CD8-positive, alpha-beta memory T cell (primary cell): ENCODE data around the gene SFMBT1. TPM values are rescaled to one million over a fixed set of nuclear protein-coding genes. Genes with fewer than 3 reads are reported as not detected.

ENCODE experiments used
- CTCF ChIA-PET: fragments of 350-600 bp; sonication (Branson Sonifier 250); formaldehyde crosslinking; loops from one replicate; lab custom pipeline; 2021; ENCODE audit warnings: antibody characterized with exemption; lab: Charles Lee
- POLR2A ChIA-PET: fragments of 350-600 bp; sonication (Branson Sonifier 250); formaldehyde crosslinking; loops from one replicate; lab custom pipeline; 2021; ENCODE audit warnings: antibody characterized with exemption; lab: Charles Lee
- DNase-seq, 5 donors: peaks; one replicate each; pipeline versions ENCODE4 v3.0.0 to v3.0.0-alpha.2; 2020 to 2022; ENCODE audit warnings: mixed read lengths in 1 of 5
- H3K27ac ChIP-seq: one replicate; pipeline ENCODE4 v1.7.0; 2013; ENCODE audit warnings: low read depth, mild to moderate bottlenecking, low read length, moderate library complexity
- H3K27me3 ChIP-seq: 2 replicates; pipeline ENCODE4 v1.7.0; 2013; ENCODE audit warnings: low read length, mild to moderate bottlenecking; ENCODE audit not compliant: insufficient read depth, poor library complexity, severe bottlenecking
- H3K36me3 ChIP-seq: 2 replicates; pipeline ENCODE4 v1.7.0; 2013; ENCODE audit warnings: mild to moderate bottlenecking, low read length, moderate library complexity; ENCODE audit not compliant: insufficient read depth
- H3K4me1 ChIP-seq: 2 replicates; pipeline ENCODE4 v1.7.0; 2013; ENCODE audit warnings: mild to moderate bottlenecking, low read length, moderate library complexity; ENCODE audit not compliant: insufficient read depth
- H3K4me3 ChIP-seq: 2 replicates; pipeline ENCODE4 v1.7.0; 2013; ENCODE audit warnings: mild to moderate bottlenecking, low read length
- H3K9me3 ChIP-seq: 2 replicates; pipeline ENCODE4 v1.7.0; 2013; ENCODE audit warnings: mild to moderate bottlenecking, low read length
- H3K27ac Mint-ChIP-seq, 8 donors: one replicate each; pipeline ENCODE4 v1.8.0; 2020 to 2021; ENCODE audit warnings: mixed read lengths in 8 of 8, mild to moderate bottlenecking in 6 of 8, inconsistent platforms in 3 of 8, moderate library complexity in 3 of 8
- H3K27me3 Mint-ChIP-seq, 2 donors: one replicate each; pipeline ENCODE4 v1.8.0; 2020 to 2021; ENCODE audit warnings: mixed read lengths in 2 of 2, mild to moderate bottlenecking in 1 of 2, moderate library complexity in 1 of 2
- H3K36me3 Mint-ChIP-seq, 3 donors: one replicate each; pipeline ENCODE4 v1.8.0; 2020 to 2021; ENCODE audit warnings: mixed read lengths in 3 of 3, inconsistent platforms in 1 of 3, mild to moderate bottlenecking in 1 of 3
- H3K4me1 Mint-ChIP-seq, 3 donors: one replicate each; pipeline ENCODE4 v1.8.0; 2020 to 2021; ENCODE audit warnings: mixed read lengths in 3 of 3, inconsistent platforms in 1 of 3, mild to moderate bottlenecking in 1 of 3
- H3K4me3 Mint-ChIP-seq, 7 donors: one replicate each; pipeline ENCODE4 v1.8.0; 2020 to 2021; ENCODE audit warnings: mixed read lengths in 7 of 7, mild to moderate bottlenecking in 6 of 7, moderate library complexity in 4 of 7, inconsistent platforms in 2 of 7
- H3K9me3 Mint-ChIP-seq, 5 donors: one replicate each; pipeline ENCODE4 v1.8.0; 2020 to 2022; ENCODE audit warnings: mixed read lengths in 5 of 5, mild to moderate bottlenecking in 3 of 5, moderate library complexity in 2 of 5, inconsistent platforms in 1 of 5
- polyA plus RNA-seq: library from polyadenylated mRNA; unstranded; fragments of 300-500 nt; fragmentation: Illumina TruSeq; gene quantifications from one replicate; pipeline ENCODE4 v1.2.3, GENCODE V29; 2021
- total RNA-seq, 2 experiments: library from RNA; stranded (reverse); gene quantifications; one replicate each; pipeline ENCODE4 v1.2.3, GENCODE V29; 2021

SFMBT1 gene
- total and polyA plus RNA-seq, 3 experiments from 2014 or later: 17.0 to 21.0 (median 18.3) TPM

DNA sequence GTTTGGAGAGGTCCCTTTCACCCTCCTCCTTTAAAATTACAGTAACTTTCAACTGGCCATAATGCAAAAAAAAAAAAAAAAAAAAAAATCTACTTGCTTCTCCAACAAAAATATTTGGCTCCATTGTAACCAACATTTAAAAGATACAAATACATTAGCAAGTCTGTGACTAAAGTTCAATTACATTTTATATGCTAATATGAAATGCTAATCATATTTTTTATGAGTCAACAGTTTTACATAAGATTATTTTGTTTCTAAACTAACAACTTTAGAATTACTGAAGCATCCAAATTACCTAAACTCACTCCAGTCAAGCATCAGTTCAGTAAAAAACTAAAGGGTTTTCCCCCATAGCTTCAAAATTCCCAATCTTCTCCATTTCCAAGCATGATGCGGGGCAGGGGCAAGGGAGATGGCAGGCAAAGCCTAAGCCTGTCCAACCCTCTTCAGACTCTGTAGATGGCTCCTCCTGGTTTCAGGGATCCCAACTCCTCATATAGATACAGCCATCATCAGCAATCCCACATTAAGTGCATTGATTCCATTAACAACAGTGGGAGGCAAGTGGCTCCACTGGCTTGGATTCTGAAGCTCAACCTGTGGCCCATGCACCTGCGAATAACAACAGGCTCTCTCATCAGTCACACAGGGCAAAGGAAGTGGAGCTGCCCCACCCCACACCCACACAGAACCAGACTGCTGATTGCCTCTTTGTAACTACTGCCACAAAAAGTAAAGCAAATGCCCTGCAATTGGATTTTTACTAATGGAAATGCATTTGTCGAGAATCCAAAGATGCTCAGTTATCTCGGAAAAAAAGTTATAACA is 15.0 kb downstream of the SFMBT1 start:
- peak overlapping the region in 6 of 7 donors; percentile 33 to 60 (median 47) for H3K4me3 Mint-ChIP-seq
- no peaks in the 10 kb centered on the region for H3K27me3 Mint-ChIP-seq
- H3K27ac ChIP-seq: no peak overlapping the region
- CTCF ChIA-PET: interaction anchor here (1.3 to 1.7 kb wide), 2 partner anchors 15 to 16 kb away, joined by 4 read pairs; partner anchors contain the start of gene SFMBT1
- H3K27me3 ChIP-seq: no peaks in the 10 kb centered on the region
- no peaks in the 10 kb centered on the region for H3K36me3 Mint-ChIP-seq
- H3K4me1 ChIP-seq: peaks cover 36% of the 10 kb centered on the region
- H3K9me3 ChIP-seq: no peaks in the 10 kb centered on the region
- no peaks in the 10 kb centered on the region for H3K9me3 Mint-ChIP-seq
- no peaks in the 10 kb centered on the region for H3K36me3 ChIP-seq
- peaks cover 29 to 42% (median 38%) of the 10 kb centered on the region in 3 donors for H3K4me1 Mint-ChIP-seq
- peak overlapping the region; percentile 9 to 82 (median 50) for H3K27ac Mint-ChIP-seq
- no peak overlapping the region for H3K4me3 ChIP-seq
- POLR2A ChIA-PET: no interaction called here
- DNase-seq: peak in 3 of 5 donors; percentile 7 to 49 (median 38)

DNA sequence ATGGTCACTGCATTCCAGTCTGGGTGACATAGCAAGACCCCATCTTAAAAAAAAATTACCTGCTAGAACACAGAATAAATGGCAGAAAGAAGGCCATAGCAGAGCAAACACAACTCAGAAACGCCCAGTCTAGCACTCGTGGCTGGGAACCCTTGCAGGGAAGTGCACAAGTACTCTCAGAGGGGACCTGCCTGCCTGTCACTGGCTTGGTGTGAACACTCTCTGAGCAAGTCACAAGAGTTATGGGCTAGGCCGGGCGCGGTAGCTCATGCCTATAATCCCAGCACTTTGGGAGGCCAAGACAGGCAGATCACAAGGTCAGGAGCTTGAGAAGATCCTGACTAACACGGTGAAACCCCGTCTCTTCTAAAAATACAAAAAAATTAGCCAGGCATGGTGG is 17.2 kb downstream of the SFMBT1 start:
- Mint-ChIP-seq H3K4me1 (peaks cover 29 to 38% (median 34%) of the 10 kb centered on the region in 3 donors), H3K36me3 (peaks cover 0 to 3% (median 2%) of the 10 kb centered on the region in 3 donors), H3K27me3 (no peaks in the 10 kb centered on the region), H3K4me3 (no peak overlapping the region), H3K27ac (no peak overlapping the region), H3K9me3 (no peaks in the 10 kb centered on the region)
- H3K36me3 ChIP-seq: no peaks in the 10 kb centered on the region
- ChIA-PET POLR2A (no interaction called here), CTCF (interaction anchor here (1.4 kb wide), 1 partner anchor 18 kb away, joined by 3 read pairs; the partner anchor contains the start of gene SFMBT1)
- H3K4me1 ChIP-seq: peaks cover 25% of the 10 kb centered on the region
- no peaks in the 10 kb centered on the region for H3K9me3 ChIP-seq
- H3K27me3 ChIP-seq: no peaks in the 10 kb centered on the region
- H3K27ac ChIP-seq: no peak overlapping the region
- no peak overlapping the region for H3K4me3 ChIP-seq
- no peak for DNase-seq

DNA sequence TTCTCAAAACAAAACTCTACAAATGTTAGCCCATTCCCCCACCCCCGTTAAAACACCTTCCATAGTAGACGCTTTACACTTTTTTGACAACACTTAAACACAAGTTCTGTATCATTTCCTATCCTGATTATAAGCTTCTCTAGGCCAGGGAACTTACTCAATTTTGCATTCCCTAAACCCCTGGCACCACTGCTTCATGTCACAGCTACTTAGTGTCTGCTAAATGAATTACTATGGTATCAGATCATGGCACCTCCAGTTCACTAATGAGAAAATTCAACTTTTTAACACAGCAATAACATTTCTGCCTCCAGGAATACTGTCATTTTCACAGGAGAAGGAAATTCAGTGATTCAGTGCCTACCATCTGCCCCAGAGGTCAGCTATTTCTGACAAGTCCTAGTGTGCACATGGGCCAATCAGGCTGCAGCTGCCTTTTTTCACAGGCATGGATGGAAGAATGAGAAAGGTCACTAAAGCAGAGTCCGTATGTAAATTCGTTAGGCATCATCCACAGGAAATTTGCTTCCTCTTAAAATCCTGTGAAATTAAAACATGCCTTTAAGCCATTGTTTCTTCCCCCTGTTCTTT is 18.5 kb downstream of the SFMBT1 start:
- Histone ChIP-seq H3K36me3 (no peaks in the 10 kb centered on the region), H3K27me3 (no peaks in the 10 kb centered on the region), H3K4me1 (peaks cover 32% of the 10 kb centered on the region), H3K9me3 (no peaks in the 10 kb centered on the region), H3K27ac (no peak overlapping the region), H3K4me3 (no peak overlapping the region)
- Mint-ChIP-seq H3K27me3 (no peaks in the 10 kb centered on the region), H3K4me1 (peaks cover 41 to 51% (median 43%) of the 10 kb centered on the region in 3 donors), H3K36me3 (peaks cover 0 to 3% (median 2%) of the 10 kb centered on the region in 3 donors), H3K27ac (peak overlapping the region in 2 of 8 donors; percentile 20 to 39), H3K4me3 (no peak overlapping the region), H3K9me3 (no peaks in the 10 kb centered on the region)
- no peak for DNase-seq
- ChIA-PET CTCF (no interaction called here), POLR2A (no interaction called here)

DNA sequence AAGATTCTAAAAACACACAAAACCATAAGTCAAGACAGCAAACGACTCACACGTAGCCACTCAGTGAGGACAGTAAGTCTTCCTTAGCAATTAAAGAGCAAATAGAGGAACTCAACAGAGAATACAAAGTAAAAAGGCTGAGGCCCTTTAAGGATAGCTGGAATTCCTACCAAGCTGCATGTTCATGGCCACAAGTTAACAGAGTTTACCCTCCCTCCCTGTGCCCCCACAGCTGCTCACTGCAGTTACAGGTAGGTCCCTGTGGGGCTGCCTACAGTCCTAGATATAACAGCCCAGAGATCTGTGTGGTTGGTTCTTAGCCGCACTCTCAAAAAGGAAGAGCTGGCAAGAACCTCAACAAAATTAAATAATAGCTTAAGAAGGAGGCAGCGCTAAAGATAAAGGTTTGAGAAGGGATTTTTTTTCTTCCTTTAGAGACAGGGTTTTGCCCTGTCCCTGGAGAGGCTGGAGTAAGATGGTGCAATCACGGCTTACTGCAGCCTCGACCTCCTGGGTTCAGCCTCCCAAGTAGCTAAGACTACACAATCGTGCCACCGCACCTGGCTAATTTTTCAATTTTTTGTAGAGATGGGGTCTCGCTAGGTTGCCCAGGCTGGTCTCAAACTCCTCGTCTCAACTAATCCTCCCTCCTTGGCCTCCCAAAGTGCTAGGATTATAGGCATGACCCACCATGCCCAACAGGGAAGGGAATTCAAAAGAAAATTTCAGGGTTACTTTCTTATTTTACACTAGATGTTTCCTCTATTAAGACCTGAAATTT is 19.3 kb downstream of the SFMBT1 start:
- no peaks in the 10 kb centered on the region for H3K9me3 ChIP-seq
- no peaks in the 10 kb centered on the region for H3K27me3 Mint-ChIP-seq
- no peaks in the 10 kb centered on the region for H3K27me3 ChIP-seq
- DNase-seq: peak in 1 of 5 donors; percentile 23
- ChIA-PET CTCF (interaction anchor here (0.9 to 1.2 kb wide), 3 partner anchors 9 to 46 kb away, joined by 3 read pairs; no protein-coding TSS in a partner anchor), POLR2A (no interaction called here)
- H3K9me3 Mint-ChIP-seq: no peaks in the 10 kb centered on the region
- H3K4me3 Mint-ChIP-seq: no peak overlapping the region
- no peak overlapping the region for H3K4me3 ChIP-seq
- peaks cover 0 to 3% (median 2%) of the 10 kb centered on the region in 3 donors for H3K36me3 Mint-ChIP-seq
- peaks cover 41 to 54% (median 44%) of the 10 kb centered on the region in 3 donors for H3K4me1 Mint-ChIP-seq
- H3K36me3 ChIP-seq: no peaks in the 10 kb centered on the region
- H3K4me1 ChIP-seq: peaks cover 32% of the 10 kb centered on the region
- peak overlapping the region in 2 of 8 donors; percentile 60 to 80 for H3K27ac Mint-ChIP-seq
- H3K27ac ChIP-seq: no peak overlapping the region

DNA sequence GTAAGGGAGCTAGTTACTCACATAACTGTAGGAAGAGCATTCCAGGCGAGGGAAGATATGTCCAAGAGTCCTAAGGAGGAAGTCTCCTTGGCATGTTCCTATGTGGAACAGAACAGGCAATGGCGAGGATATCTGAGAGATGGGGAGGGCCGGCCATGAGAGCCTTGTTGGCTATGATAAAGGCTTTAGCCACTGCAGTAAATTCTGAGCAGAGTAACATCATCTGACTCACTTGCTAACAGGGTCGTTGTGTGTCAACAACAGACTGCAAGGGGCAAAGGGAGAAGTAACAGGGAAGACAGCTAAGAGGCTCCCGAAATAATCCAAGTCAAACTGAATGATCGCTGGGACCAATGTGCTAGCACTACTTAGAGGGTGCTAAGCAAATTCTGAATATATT is 21.6 kb downstream of the SFMBT1 start:
- no peaks in the 10 kb centered on the region for H3K36me3 ChIP-seq
- Mint-ChIP-seq H3K36me3 (peaks cover 3 to 8% (median 3%) of the 10 kb centered on the region in 3 donors), H3K9me3 (no peaks in the 10 kb centered on the region), H3K27ac (no peak overlapping the region), H3K4me1 (peaks cover 30 to 47% (median 43%) of the 10 kb centered on the region in 3 donors), H3K4me3 (no peak overlapping the region), H3K27me3 (no peaks in the 10 kb centered on the region)
- H3K9me3 ChIP-seq: no peaks in the 10 kb centered on the region
- H3K4me3 ChIP-seq: no peak overlapping the region
- ChIA-PET POLR2A (interaction anchor here (0.5 kb wide), 1 partner anchor 90 kb away, joined by 3 read pairs; no protein-coding TSS in a partner anchor), CTCF (interaction anchor here (0.8 kb wide), 1 partner anchor 9 kb away, joined by 3 read pairs; no protein-coding TSS in a partner anchor)
- H3K4me1 ChIP-seq: peaks cover 12% of the 10 kb centered on the region
- DNase-seq: no peak
- no peaks in the 10 kb centered on the region for H3K27me3 ChIP-seq
- no peak overlapping the region for H3K27ac ChIP-seq

DNA sequence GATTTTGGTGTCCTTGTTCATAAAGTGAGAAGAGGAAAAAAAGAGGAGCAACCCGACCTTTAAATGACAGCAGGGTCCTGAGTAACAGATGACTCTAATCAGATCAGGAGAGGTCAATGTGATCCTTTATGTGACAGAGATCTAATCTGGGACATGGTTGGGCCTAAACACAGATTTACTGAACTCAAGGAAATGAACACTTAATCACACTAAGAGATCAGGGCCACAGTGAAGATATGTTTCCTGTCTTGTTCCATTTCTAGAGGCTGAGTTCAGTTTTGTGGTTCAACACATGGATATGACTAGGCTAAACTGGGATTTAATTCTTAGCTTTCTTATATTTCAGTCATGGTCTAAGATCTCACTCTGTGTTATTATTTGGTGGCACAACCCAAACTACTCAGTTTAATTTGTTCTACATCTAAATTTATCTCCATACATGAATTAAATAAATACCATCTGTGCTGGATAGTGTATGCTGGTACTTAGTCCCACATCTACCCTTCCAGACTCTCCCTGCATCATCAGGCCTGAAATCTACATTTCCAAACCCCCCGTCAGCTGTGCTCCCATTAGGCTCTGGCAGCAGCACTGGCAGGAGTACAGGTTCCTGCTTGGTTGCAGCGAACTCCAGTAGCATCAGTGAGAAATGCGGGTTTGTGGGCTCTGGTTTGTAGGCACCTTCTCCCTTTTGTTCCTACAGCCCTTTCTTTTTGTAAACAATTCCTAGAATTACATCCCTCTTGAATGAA is 22.6 kb downstream of the SFMBT1 start:
- Histone ChIP-seq H3K36me3 (no peaks in the 10 kb centered on the region), H3K27me3 (no peaks in the 10 kb centered on the region), H3K4me1 (peaks cover 12% of the 10 kb centered on the region), H3K4me3 (no peak overlapping the region), H3K9me3 (no peaks in the 10 kb centered on the region), H3K27ac (no peak overlapping the region)
- peaks cover 3 to 14% (median 3%) of the 10 kb centered on the region in 3 donors for H3K36me3 Mint-ChIP-seq
- H3K27me3 Mint-ChIP-seq: no peaks in the 10 kb centered on the region
- ChIA-PET POLR2A (no interaction called here), CTCF (interaction anchor here (0.8 kb wide), 1 partner anchor 10 kb away, joined by 3 read pairs; no protein-coding TSS in a partner anchor)
- no peaks in the 10 kb centered on the region for H3K9me3 Mint-ChIP-seq
- H3K4me3 Mint-ChIP-seq: no peak overlapping the region
- peaks cover 34 to 54% (median 50%) of the 10 kb centered on the region in 3 donors for H3K4me1 Mint-ChIP-seq
- DNase-seq: no peak
- H3K27ac Mint-ChIP-seq: peak overlapping the region in 7 of 8 donors; percentile 16 to 72 (median 43)

DNA sequence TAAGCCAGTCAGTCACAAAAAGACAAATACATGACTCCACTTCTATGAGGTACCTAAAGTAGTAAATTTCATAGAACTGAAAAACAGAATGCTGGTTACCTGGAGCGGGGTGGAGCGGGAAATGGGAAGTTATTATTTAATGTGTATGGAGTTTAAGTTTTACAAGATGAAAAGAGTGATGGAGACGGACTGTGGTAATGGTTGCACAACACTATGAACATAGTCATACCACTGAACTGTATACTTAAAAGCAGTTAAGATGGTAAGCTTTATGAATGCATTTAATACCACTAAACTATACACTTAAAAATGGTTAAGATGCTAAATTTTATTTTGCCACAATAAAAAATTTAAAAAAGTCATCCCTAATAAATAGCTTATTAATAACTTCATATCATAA is 23.2 kb downstream of the SFMBT1 start:
- peaks cover 34 to 57% (median 52%) of the 10 kb centered on the region in 3 donors for H3K4me1 Mint-ChIP-seq
- no peak for DNase-seq
- Histone ChIP-seq H3K27me3 (no peaks in the 10 kb centered on the region), H3K9me3 (no peaks in the 10 kb centered on the region), H3K4me1 (peaks cover 12% of the 10 kb centered on the region), H3K4me3 (no peak overlapping the region), H3K36me3 (no peaks in the 10 kb centered on the region), H3K27ac (no peak overlapping the region)
- no peaks in the 10 kb centered on the region for H3K9me3 Mint-ChIP-seq
- CTCF ChIA-PET: no interaction called here
- H3K27ac Mint-ChIP-seq: peak overlapping the region in 4 of 8 donors; percentile 7 to 72 (median 50)
- no peak overlapping the region for H3K4me3 Mint-ChIP-seq
- no peaks in the 10 kb centered on the region for H3K27me3 Mint-ChIP-seq
- peaks cover 3 to 14% (median 3%) of the 10 kb centered on the region in 3 donors for H3K36me3 Mint-ChIP-seq
- POLR2A ChIA-PET: no interaction called here
